H1 (cell line): ENCODE data around the gene TRIM67.

Source experiments
- EP300 ChIP-seq, 2 experiments: IDR thresholded peaks; 1 replicate in 1 of 2; 2 replicates in 1 of 2; pipeline ENCODE4 v1.6.1; 2011 to 2012; ENCODE audit warnings: low read depth in 2 of 2, low read length in 2 of 2, mild to moderate bottlenecking in 2 of 2, borderline replicate concordance in 1 of 2, inconsistent platforms in 1 of 2, moderate library complexity in 1 of 2
- JUN ChIP-seq: IDR thresholded peaks from 2 replicates; pipeline ENCODE4 v1.6.1; 2011; ENCODE audit warnings: low read depth, mild to moderate bottlenecking, improper control_type of control experiment, low read length
- SP1 ChIP-seq: IDR thresholded peaks from 2 replicates; pipeline ENCODE4 v1.6.1; 2011; ENCODE audit warnings: low read depth, low read length
- SRF ChIP-seq: IDR thresholded peaks from 2 replicates; pipeline ENCODE4 v1.6.1; 2011; ENCODE audit warnings: mild to moderate bottlenecking, low read depth, low read length, moderate library complexity
- YY1 ChIP-seq: IDR thresholded peaks from 2 replicates; pipeline ENCODE4 v1.6.1; 2011; ENCODE audit warnings: low read depth, mild to moderate bottlenecking, low read length
- TF ChIP-seq, protein P1 (sequence below), 3 experiments: IDR thresholded peaks; 1 replicate in 2 of 3; 2 replicates in 1 of 3; pipeline versions ENCODE4 v1.5.1 to v1.6.1; 2011; ENCODE audit warnings: low read length in 3 of 3, mild to moderate bottlenecking in 3 of 3, inconsistent platforms in 2 of 3, low read depth in 1 of 3, moderate library complexity in 1 of 3; ENCODE audit not compliant: insufficient read depth in 1 of 3; ENCODE audit errors: control extremely low read depth in 1 of 3

DNA sequence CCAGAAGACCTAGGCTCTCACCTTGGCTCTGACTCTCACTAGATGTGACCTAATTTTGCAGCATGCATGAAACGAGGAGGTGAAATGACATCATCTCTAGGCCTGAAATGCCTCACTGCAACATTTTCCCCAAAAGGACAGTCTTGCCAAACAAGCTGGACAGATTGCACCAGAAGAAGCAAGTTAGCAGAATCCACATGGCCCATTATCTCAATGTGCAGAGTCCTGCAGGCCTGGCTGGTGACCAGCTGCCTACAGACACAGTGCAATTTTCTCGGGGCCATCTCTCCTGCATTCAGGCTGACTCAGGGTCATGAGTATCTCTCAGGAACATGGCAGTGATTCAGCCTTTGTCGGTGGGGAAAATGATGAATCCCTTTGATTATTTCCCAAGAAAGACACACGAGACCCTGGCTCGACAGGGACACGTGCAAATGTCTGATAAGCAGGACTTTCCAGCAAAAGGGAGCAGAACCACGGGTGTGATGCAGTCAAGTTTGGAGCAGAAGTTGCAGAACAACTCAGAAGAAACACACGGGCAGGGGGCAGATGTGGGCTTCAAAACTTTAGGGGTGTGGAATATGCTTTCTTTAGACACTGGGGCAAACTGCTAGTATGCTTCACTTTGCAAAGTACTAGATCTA is 38.7 kb downstream of the TRIM67 start:
- TF ChIP-seq YY1 (no peak), SP1 (no peak), JUN (no peak), EP300 (IDR thresholded peaks at IDR 0.05; ENCODE audit: borderline replicate concordance in 1 of 2, low read depth in 2 of 2, low read length in 2 of 2) (no peak), SRF (no peak)
- TF ChIP-seq, protein P1, sequence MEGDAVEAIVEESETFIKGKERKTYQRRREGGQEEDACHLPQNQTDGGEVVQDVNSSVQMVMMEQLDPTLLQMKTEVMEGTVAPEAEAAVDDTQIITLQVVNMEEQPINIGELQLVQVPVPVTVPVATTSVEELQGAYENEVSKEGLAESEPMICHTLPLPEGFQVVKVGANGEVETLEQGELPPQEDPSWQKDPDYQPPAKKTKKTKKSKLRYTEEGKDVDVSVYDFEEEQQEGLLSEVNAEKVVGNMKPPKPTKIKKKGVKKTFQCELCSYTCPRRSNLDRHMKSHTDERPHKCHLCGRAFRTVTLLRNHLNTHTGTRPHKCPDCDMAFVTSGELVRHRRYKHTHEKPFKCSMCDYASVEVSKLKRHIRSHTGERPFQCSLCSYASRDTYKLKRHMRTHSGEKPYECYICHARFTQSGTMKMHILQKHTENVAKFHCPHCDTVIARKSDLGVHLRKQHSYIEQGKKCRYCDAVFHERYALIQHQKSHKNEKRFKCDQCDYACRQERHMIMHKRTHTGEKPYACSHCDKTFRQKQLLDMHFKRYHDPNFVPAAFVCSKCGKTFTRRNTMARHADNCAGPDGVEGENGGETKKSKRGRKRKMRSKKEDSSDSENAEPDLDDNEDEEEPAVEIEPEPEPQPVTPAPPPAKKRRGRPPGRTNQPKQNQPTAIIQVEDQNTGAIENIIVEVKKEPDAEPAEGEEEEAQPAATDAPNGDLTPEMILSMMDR (IDR thresholded peaks at IDR 0.05; ENCODE audit: control extremely low read depth in 1 of 3, insufficient read depth in 1 of 3, low read depth in 1 of 3, low read length in 3 of 3), result no peak
